Spleen (tissue), 7 donors: ENCODE data around the gene PDE4D.

ENCODE experiments used
- POLR2A ChIP-seq, 3 donors: fragments of 450-650 bp; IDR thresholded peaks; one replicate each; pipeline ENCODE4 v1.5.1; 2017; ENCODE audit warnings: antibody characterized with exemption in 3 of 3, mild to moderate bottlenecking in 1 of 3
- POLR2AphosphoS5 ChIP-seq, 3 donors: sonication (generic); formaldehyde crosslinking; IDR thresholded peaks; one replicate each; pipeline ENCODE4 v1.5.1; 2017; ENCODE audit warnings: antibody characterized with exemption in 3 of 3
- TF ChIP-seq, protein P1 (sequence below), 11 experiments: fragments of 200-600 bp in 7 of 11; fragments of 450-650 bp in 4 of 11; sonication (generic) in 4 of 11; IDR thresholded peaks in 8 of 11; conservative IDR thresholded peaks in 3 of 11; 1 replicate in 7 of 11; 2 replicates in 4 of 11; pipeline versions ENCODE4 v1.4.0 to v1.8.0; 2016 to 2021; ENCODE audit warnings: antibody characterized with exemption in 11 of 11, inconsistent platforms in 4 of 11, mild to moderate bottlenecking in 1 of 11
- donor health status: DM: no; HTN: no; CAD: no; lungs with moderate emphysema.
- donor health status: DM: no; HTN: no; CAD: no.
- donor health status: DM: no; HTN: no; CAD: no.

DNA sequence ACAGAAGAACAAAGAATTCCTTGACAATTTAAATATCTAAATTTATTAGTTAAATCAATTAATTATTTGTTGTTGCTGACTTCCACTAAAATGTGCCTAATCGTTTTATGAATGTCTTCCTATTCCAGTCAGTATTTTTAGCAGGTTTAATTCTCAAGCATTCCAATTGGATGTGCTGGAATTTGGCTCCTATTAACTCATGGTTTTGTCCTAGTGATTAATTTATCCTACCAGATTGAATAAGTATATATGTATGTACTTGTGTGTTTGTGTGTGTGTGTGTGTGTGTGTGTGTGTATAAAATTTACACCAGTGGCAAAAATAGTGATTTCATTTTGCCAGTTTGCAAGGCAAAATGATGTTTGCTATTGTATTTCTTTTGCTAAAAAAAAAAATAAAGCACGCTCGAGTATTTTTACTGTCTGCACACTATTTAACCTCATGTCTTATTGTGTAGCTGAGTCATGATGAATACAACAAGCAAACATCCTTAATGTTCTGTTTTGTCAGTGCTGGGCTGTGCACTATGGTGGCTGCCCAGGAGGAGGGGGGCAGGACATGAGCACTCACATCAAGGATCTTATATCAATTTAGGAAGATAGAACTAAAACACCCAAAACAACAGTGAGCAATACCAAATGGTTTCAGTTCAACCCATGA, 375.5 kb downstream of the PDE4D start:
- no peak for TF ChIP-seq POLR2AphosphoS5 (IDR thresholded peaks at IDR 0.05)
- TF ChIP-seq, protein P1, sequence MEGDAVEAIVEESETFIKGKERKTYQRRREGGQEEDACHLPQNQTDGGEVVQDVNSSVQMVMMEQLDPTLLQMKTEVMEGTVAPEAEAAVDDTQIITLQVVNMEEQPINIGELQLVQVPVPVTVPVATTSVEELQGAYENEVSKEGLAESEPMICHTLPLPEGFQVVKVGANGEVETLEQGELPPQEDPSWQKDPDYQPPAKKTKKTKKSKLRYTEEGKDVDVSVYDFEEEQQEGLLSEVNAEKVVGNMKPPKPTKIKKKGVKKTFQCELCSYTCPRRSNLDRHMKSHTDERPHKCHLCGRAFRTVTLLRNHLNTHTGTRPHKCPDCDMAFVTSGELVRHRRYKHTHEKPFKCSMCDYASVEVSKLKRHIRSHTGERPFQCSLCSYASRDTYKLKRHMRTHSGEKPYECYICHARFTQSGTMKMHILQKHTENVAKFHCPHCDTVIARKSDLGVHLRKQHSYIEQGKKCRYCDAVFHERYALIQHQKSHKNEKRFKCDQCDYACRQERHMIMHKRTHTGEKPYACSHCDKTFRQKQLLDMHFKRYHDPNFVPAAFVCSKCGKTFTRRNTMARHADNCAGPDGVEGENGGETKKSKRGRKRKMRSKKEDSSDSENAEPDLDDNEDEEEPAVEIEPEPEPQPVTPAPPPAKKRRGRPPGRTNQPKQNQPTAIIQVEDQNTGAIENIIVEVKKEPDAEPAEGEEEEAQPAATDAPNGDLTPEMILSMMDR (IDR thresholded peaks at IDR 0.05 in 8 of 11, conservative IDR thresholded peaks at IDR 0.05 in 3 of 11), result no peak
- TF ChIP-seq POLR2A (IDR thresholded peaks at IDR 0.05), result no peak
